K562 (cell line): ENCODE data around the gene IPO13. TPM values are rescaled to one million over a fixed set of nuclear protein-coding genes. Genes with fewer than 3 reads are reported as not detected.

ENCODE experiments used
- ATAC-seq: fragments of 200-7000 bp; cut with Tn5 transposase; 3 replicates; pipeline ENCODE4 v1.9.1; 2020; ENCODE audit warnings: moderate library complexity
- BruUV-seq: library from RNA; stranded (reverse); fragments of 400-500 nt; replicated peaks from 2 replicates; lab custom pipeline; 2021; lab: Mats Ljungman, UMichigan
- CTCF ChIA-PET: fragments of 300-600 bp; formaldehyde crosslinking; extraction: SDS; loops from one replicate; lab custom pipeline; 2021; ENCODE audit warnings: low intra/inter-chr PET ratio; lab: Yijun Ruan, JAX
- POLR2A ChIA-PET: fragments of 300-600, 350-650 bp; sonication (Branson Sonifier 250); formaldehyde crosslinking; extraction: SDS; loops from one replicate; lab custom pipeline; 2021; ENCODE audit warnings: antibody characterized with exemption, inconsistent platforms; lab: Yijun Ruan, JAX
- DNase-seq, 4 experiments: peaks; one replicate each; pipeline versions ENCODE4 v3.0.0 to v3.0.0-alpha.2; 2011 to 2018; ENCODE audit warnings: low spot score in 3 of 4, mixed read lengths in 3 of 4; ENCODE audit errors: extremely low read depth in 1 of 4
- FAIRE-seq: peaks from 2 replicates; lab custom pipeline; 2011; peaks lifted over from hg19 to GRCh38; lab: Jason Lieb, UNC
- H2AFZ ChIP-seq: 2 replicates; pipeline ENCODE4 v1.6.0; 2011; ENCODE audit warnings: low read depth, low read length, control low read depth, inconsistent platforms
- H3K27ac ChIP-seq: fragments of 200-600 bp; 3 replicates; pipeline ENCODE4 v1.8.0; 2011; ENCODE audit warnings: low read depth, mild to moderate bottlenecking, control low read depth, inconsistent platforms, low read length, moderate library complexity, mixed read lengths; ENCODE audit errors: extremely low read depth
- H3K27me3 ChIP-seq, 2 experiments: fragments of 300-600 bp in 1 of 2; 2 replicates in 1 of 2; 3 replicates in 1 of 2; pipeline versions ENCODE4 v1.6.0 to v1.8.0; 2011; ENCODE audit warnings: inconsistent platforms in 2 of 2, low read length in 2 of 2, mild to moderate bottlenecking in 1 of 2, mixed read lengths in 1 of 2, moderate library complexity in 1 of 2; ENCODE audit not compliant: control insufficient read depth in 2 of 2, insufficient read depth in 2 of 2
- H3K36me3 ChIP-seq: fragments of 300-600 bp; 3 replicates; pipeline ENCODE4 v1.8.0; 2011; ENCODE audit warnings: mild to moderate bottlenecking, low read length, inconsistent platforms; ENCODE audit not compliant: control insufficient read depth, insufficient read depth
- H3K4me1 ChIP-seq, 2 experiments: fragments of 200-600 bp in 1 of 2; replicated peaks in 1 of 2; 2 replicates in 1 of 2; 3 replicates in 1 of 2; pipeline versions ENCODE4 v1.5.1 to v1.8.0; 2011; ENCODE audit warnings: inconsistent platforms in 2 of 2, low read length in 2 of 2, mild to moderate bottlenecking in 1 of 2, mixed read lengths in 1 of 2, moderate library complexity in 1 of 2; ENCODE audit not compliant: control insufficient read depth in 2 of 2, insufficient read depth in 2 of 2
- H3K4me2 ChIP-seq: 2 replicates; pipeline ENCODE4 v1.6.1; 2011; ENCODE audit warnings: low read length, control low read depth, inconsistent platforms, mixed read lengths; ENCODE audit not compliant: insufficient read depth
- H3K4me3 ChIP-seq: fragments of 200-600 bp; sonication (generic), shearing (Covaris generic); 2 replicates; pipeline ENCODE4 v1.5.1; 2016; ENCODE audit warnings: control low read depth, inconsistent platforms
- H3K79me2 ChIP-seq: fragments of 200-600 bp; 3 replicates; pipeline ENCODE4 v1.8.0; 2011; ENCODE audit warnings: low read length, inconsistent platforms; ENCODE audit not compliant: control insufficient read depth, insufficient read depth
- H3K9ac ChIP-seq, 2 experiments: 2 replicates each; pipeline versions ENCODE4 v1.6.0 to v1.6.1; 2011; ENCODE audit warnings: low read depth in 2 of 2, low read length in 2 of 2, control low read depth in 1 of 2, inconsistent platforms in 1 of 2, mild to moderate bottlenecking in 1 of 2, mixed read lengths in 1 of 2; ENCODE audit not compliant: insufficient read depth in 1 of 2
- H3K9me1 ChIP-seq: one replicate; pipeline ENCODE4 v1.6.0; 2011; ENCODE audit warnings: inconsistent platforms, mild to moderate bottlenecking, low read length, moderate library complexity; ENCODE audit not compliant: control insufficient read depth, insufficient read depth
- H3K9me3 ChIP-seq: replicated peaks from 2 replicates; pipeline ENCODE4 v1.5.1; 2011; ENCODE audit warnings: low read depth, low read length, inconsistent platforms; ENCODE audit not compliant: control insufficient read depth, insufficient read depth
- H4K20me1 ChIP-seq: replicated peaks from 2 replicates; pipeline ENCODE4 v1.6.1; 2011; ENCODE audit warnings: low read length, inconsistent platforms, mixed read lengths; ENCODE audit not compliant: control insufficient read depth, insufficient read depth
- FOXA1 ChIP-seq: fragments of 450-650 bp; IDR thresholded peaks from 2 replicates; pipeline ENCODE4 v1.6.1; 2016; ENCODE audit warnings: mild to moderate bottlenecking, borderline replicate concordance
- FOXP4 ChIP-seq: sonication (generic); formaldehyde crosslinking; IDR thresholded peaks from 2 replicates; pipeline ENCODE4 v1.8.0; 2022; ENCODE audit warnings: mild to moderate bottlenecking, missing genetic modification reagents, borderline replicate concordance
- GTF2A2 ChIP-seq: IDR thresholded peaks from 2 replicates; pipeline ENCODE4 v1.6.1; 2016; ENCODE audit warnings: mild to moderate bottlenecking, missing genetic modification characterization, missing compliant biosample characterization
- HNRNPL ChIP-seq: fragments of 200-400 bp; formaldehyde crosslinking; IDR thresholded peaks from 2 replicates; pipeline ENCODE4 v1.6.1; 2017; ENCODE audit warnings: low read depth, mild to moderate bottlenecking, low read length
- MAFK ChIP-seq: IDR thresholded peaks from 2 replicates; pipeline ENCODE4 v1.6.1; 2011; ENCODE audit warnings: low read length, improper control_type of control experiment
- MTF1 ChIP-seq: fragments of 250-450 bp; sonication (Bioruptor Pico); IDR thresholded peaks from 2 replicates; pipeline ENCODE4 v1.9.0; 2021; ENCODE audit warnings: moderate library complexity, mild to moderate bottlenecking, inconsistent platforms, borderline replicate concordance
- NEUROD1 ChIP-seq: fragments of 150-350 bp; IDR thresholded peaks from 2 replicates; pipeline ENCODE4 v1.6.1; 2014; ENCODE audit warnings: borderline replicate concordance, low read length, low read depth; ENCODE audit not compliant: partially characterized antibody
- NFE2 ChIP-seq: IDR thresholded peaks from 2 replicates; pipeline ENCODE4 v1.6.1; 2014; ENCODE audit warnings: antibody characterized with exemption, low read depth
- RBFOX2 ChIP-seq: fragments of 200-400 bp; formaldehyde crosslinking; IDR thresholded peaks from 2 replicates; pipeline ENCODE4 v1.6.1; 2017; ENCODE audit warnings: low read depth, mild to moderate bottlenecking, low read length, moderate library complexity
- TAF9B ChIP-seq: fragments of 450-650 bp; IDR thresholded peaks from 2 replicates; pipeline ENCODE4 v1.6.1; 2018; ENCODE audit warnings: mild to moderate bottlenecking; ENCODE audit not compliant: partially characterized antibody
- TCF15 ChIP-seq: fragments of 250-450 bp; sonication (Bioruptor Pico); IDR thresholded peaks from 2 replicates; pipeline ENCODE4 v1.8.0; 2022; ENCODE audit warnings: moderate library complexity, mild to moderate bottlenecking, inconsistent platforms
- ZBTB34 ChIP-seq: fragments of 250-450 bp; sonication (Bioruptor Pico); IDR thresholded peaks from 2 replicates; pipeline ENCODE4 v1.8.0; 2021; ENCODE audit warnings: mild to moderate bottlenecking, moderate library complexity
- ZHX1 ChIP-seq: fragments of 150-350 bp; conservative IDR thresholded peaks from 2 replicates; pipeline ENCODE4 v1.6.1; 2014; ENCODE audit warnings: low read length
- ZNF197 ChIP-seq: fragments of 200-800 bp; sonication (Bioruptor generic); IDR thresholded peaks from 2 replicates; pipeline ENCODE4 v1.6.1; 2016; ENCODE audit warnings: low read depth, missing genetic modification characterization, missing compliant biosample characterization
- ZNF347 ChIP-seq: fragments of 450-650 bp; formaldehyde crosslinking; IDR thresholded peaks from 2 replicates; pipeline ENCODE4 v1.4.0; 2020; ENCODE audit warnings: low read depth, mild to moderate bottlenecking, moderate library complexity
- ZNF644 ChIP-seq: fragments of 200-800 bp; sonication (Bioruptor generic); IDR thresholded peaks from 2 replicates; pipeline ENCODE4 v1.6.1; 2016; ENCODE audit warnings: low read depth, missing genetic modification characterization, missing compliant biosample characterization
- WGBS: fragments of 100-300 bp; shearing (Covaris generic); methylation state at CpG from one replicate; pipeline ENCODE4 v1.1.6; 2016; ENCODE audit warnings: low coverage, mixed read lengths; ENCODE audit not compliant: insufficient coverage; ENCODE audit errors: missing lambda C conversion rate; 5-methylcytosine and 5-hydroxymethylcytosine counted together
- in situ Hi-C: fragments of 300-500 bp; cut with MboI; formaldehyde crosslinking; loops from 4 replicates; pipeline ENCODE4 v1.15.0; 2018; ENCODE audit warnings: inconsistent platforms, mixed read lengths
- intact Hi-C: fragments of 100-400 bp; cut with micrococcal nuclease; formaldehyde crosslinking; loops from 2 replicates; pipeline ENCODE4 v1.14.2; 2022
- polyA plus RNA-seq, 8 experiments: library from polyadenylated mRNA; depleted of rRNA in 4 of 8; stranded (reverse) in 5 of 8; unstranded in 3 of 8; fragments of >200 nt; fragmentation: Nextera tagmentation in 2 of 8; fragmentation: Illumina TruSeq in 1 of 8; extraction: Ambion mirVana in 2 of 8; extraction: Trizol in 1 of 8; gene quantifications; 2 replicates each; pipeline versions ENCODE4 v1.2.1 to v1.2.3, GENCODE V29; 2011 to 2014; ENCODE audit warnings: inconsistent platforms in 1 of 8, missing spikeins in 1 of 8
- total RNA-seq, 7 experiments: library from RNA; depleted of rRNA in 6 of 7; stranded (reverse); fragments of >200 nt in 6 of 7; fragmentation: Illumina TruSeq in 2 of 7; extraction: Trizol in 2 of 7; gene quantifications; 2 replicates each; pipeline versions ENCODE4 v1.2.1 to v1.2.3, GENCODE V29; 2011 to 2021; ENCODE audit warnings: low replicate concordance in 1 of 7

IPO13 gene
- total and polyA plus RNA-seq, 9 of the 15 experiments (the other 6 are each of a cell fraction or from before 2014, with no cell fraction given), result 7.0 to 30.8 (median 16.2) TPM

- ChIA-PET CTCF (no interaction called here), POLR2A (interaction anchor here (0.6 to 1.2 kb wide), 4 partner anchors 8 to 65 kb away, joined by 3 to 6 read pairs (median 3); no protein-coding TSS in a partner anchor)
- DNase-seq (no peak), ATAC-seq (no peak), FAIRE-seq (no peak)
- Histone ChIP-seq H3K9me1 (peaks cover 14% of the 10 kb centered on the region), H3K4me1 (peaks cover 21 to 56% of the 10 kb centered on the region in 2 experiments), H3K4me3 (no peak overlapping the region), H3K79me2 (peaks cover 46% of the 10 kb centered on the region), H3K27ac (no peak overlapping the region), H4K20me1 (0 out of 2 replicates have a peak, but pooled peaks cover 9% of the 10 kb centered on the region), H3K9ac (peak overlapping the region in 1 of 2 experiments; percentile 99; a peak in 2 of 4 replicates), H3K27me3 (no peaks in the 10 kb centered on the region), H3K4me2 (no peak overlapping the region), H3K36me3 (peaks cover 72% of the 10 kb centered on the region; the same call in 2 of the 3 replicates), H2AFZ (no peak overlapping the region), H3K9me3 (no peaks in the 10 kb centered on the region)
- TF ChIP-seq GTF2A2 (tag), result no peak
- no peak for TF ChIP-seq NFE2
- TF ChIP-seq ZBTB34 (CRISPR knock-in tag), result no peak
- no peak for TF ChIP-seq HNRNPL
- no peak for TF ChIP-seq ZNF197 (CRISPR knock-in tag)
- no peak for TF ChIP-seq NEUROD1
- TF ChIP-seq FOXP4, result no peak
- TF ChIP-seq RBFOX2, result no peak
- no peak for TF ChIP-seq ZNF644 (tag)
- TF ChIP-seq ZNF347 (CRISPR knock-in tag), result no peak
- TF ChIP-seq MAFK, result no peak
- no peak for TF ChIP-seq TAF9B
- TF ChIP-seq FOXA1, result no peak
- TF ChIP-seq ZHX1, result no peak
- no peak for TF ChIP-seq MTF1 (CRISPR knock-in tag)
- TF ChIP-seq TCF15 (CRISPR knock-in tag), result no peak
- intact Hi-C loops (no loop called here), in situ Hi-C loops (no loop called here)
- no TSS peak for BruUV-seq
- 94% methylated on average over 11 of the region's 12 CpGs for WGBS
These were observed 36.6 kb downstream of the IPO13 start for GRCh38 chr1:43983253-43983899.
